Breast epithelium (tissue), 4 donors: Measurements from ENCODE around the gene MMP8. TPM values are rescaled to one million over a fixed set of nuclear protein-coding genes. Genes with fewer than 3 reads are reported as not detected.

Experiments used
- DNase-seq, 2 donors: peaks; one replicate each; pipeline ENCODE4 v3.0.0-alpha.2; 2019; ENCODE audit warnings: low spot score in 2 of 2
- H3K27ac ChIP-seq, 2 donors: fragments of 200-600 bp; sonication (generic) in 1 of 2; one replicate each; pipeline ENCODE4 v1.5.1; 2016 to 2019; ENCODE audit warnings: mild to moderate bottlenecking in 1 of 2
- H3K27me3 ChIP-seq, 2 donors: fragments of 200-600 bp; sonication (generic) in 1 of 2; one replicate each; pipeline versions ENCODE4 v1.5.1 to v1.6.0; 2017 to 2019; ENCODE audit warnings: control low read depth in 1 of 2, mild to moderate bottlenecking in 1 of 2
- H3K36me3 ChIP-seq: fragments of 200-600 bp; one replicate; pipeline ENCODE4 v1.5.1; 2019
- H3K4me1 ChIP-seq, 2 donors: fragments of 200-600 bp; sonication (generic); one replicate each; pipeline ENCODE4 v1.5.1; 2016 to 2019; ENCODE audit warnings: control low read depth in 1 of 2
- H3K4me3 ChIP-seq, 3 donors: fragments of 200-600 bp; sonication (generic); 1 replicate in 2 of 3; 2 replicates in 1 of 3; pipeline ENCODE4 v1.5.1; 2016 to 2019; ENCODE audit warnings: mild to moderate bottlenecking in 3 of 3, moderate library complexity in 2 of 3
- H3K9me3 ChIP-seq, 2 donors: fragments of 200-600 bp; sonication (generic) in 1 of 2; one replicate each; pipeline ENCODE4 v1.5.1; 2016 to 2019; ENCODE audit warnings: control low read depth in 1 of 2
- POLR2A ChIP-seq: fragments of 450-650 bp; IDR thresholded peaks from one replicate; pipeline ENCODE4 v1.6.1; 2016; ENCODE audit warnings: antibody characterized with exemption, mild to moderate bottlenecking, moderate library complexity
- POLR2AphosphoS5 ChIP-seq, 3 donors: sonication (generic); formaldehyde crosslinking; IDR thresholded peaks; one replicate each; pipeline ENCODE4 v1.6.1; 2017; ENCODE audit warnings: antibody characterized with exemption in 3 of 3
- intact Hi-C: fragments of 100-400 bp; cut with DNase I; formaldehyde crosslinking; loops from one replicate; pipeline ENCODE4 v1.15.1; 2023; ENCODE audit warnings: low total_unique reads
- total RNA-seq, 3 donors: library from RNA; depleted of rRNA; stranded (reverse); fragments of >200 nt; gene quantifications; one replicate each; pipeline ENCODE4 v1.1.0, GENCODE V29; 2016
- TF ChIP-seq, protein P1 (sequence below), 3 donors: fragments of 450-650 bp; IDR thresholded peaks; one replicate each; pipeline ENCODE4 v1.5.1; 2016 to 2017; ENCODE audit warnings: antibody characterized with exemption in 3 of 3, mild to moderate bottlenecking in 3 of 3, moderate library complexity in 3 of 3

Gene MMP8
- total RNA-seq, 3 donors from 2014 or later, result 0.33 to 2.3 TPM; not detected in 1

- H3K27me3 ChIP-seq, result no peaks in the 10 kb centered on the region
- TF ChIP-seq POLR2A (no peak), POLR2AphosphoS5 (IDR thresholded peaks at IDR 0.05) (no peak)
- TF ChIP-seq, protein P1, sequence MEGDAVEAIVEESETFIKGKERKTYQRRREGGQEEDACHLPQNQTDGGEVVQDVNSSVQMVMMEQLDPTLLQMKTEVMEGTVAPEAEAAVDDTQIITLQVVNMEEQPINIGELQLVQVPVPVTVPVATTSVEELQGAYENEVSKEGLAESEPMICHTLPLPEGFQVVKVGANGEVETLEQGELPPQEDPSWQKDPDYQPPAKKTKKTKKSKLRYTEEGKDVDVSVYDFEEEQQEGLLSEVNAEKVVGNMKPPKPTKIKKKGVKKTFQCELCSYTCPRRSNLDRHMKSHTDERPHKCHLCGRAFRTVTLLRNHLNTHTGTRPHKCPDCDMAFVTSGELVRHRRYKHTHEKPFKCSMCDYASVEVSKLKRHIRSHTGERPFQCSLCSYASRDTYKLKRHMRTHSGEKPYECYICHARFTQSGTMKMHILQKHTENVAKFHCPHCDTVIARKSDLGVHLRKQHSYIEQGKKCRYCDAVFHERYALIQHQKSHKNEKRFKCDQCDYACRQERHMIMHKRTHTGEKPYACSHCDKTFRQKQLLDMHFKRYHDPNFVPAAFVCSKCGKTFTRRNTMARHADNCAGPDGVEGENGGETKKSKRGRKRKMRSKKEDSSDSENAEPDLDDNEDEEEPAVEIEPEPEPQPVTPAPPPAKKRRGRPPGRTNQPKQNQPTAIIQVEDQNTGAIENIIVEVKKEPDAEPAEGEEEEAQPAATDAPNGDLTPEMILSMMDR (IDR thresholded peaks at IDR 0.05), result no peak
- no peak for DNase-seq
- no peak overlapping the region for H3K4me3 ChIP-seq
- no peak overlapping the region for H3K27ac ChIP-seq
- no peaks in the 10 kb centered on the region for H3K36me3 ChIP-seq
- intact Hi-C loops, result no loop called here
- H3K4me1 ChIP-seq, result no peaks in the 10 kb centered on the region
- H3K9me3 ChIP-seq, result no peaks in the 10 kb centered on the region
Observed at GRCh38 chr11:102763440-102763839, 38.7 kb upstream of the MMP8 start.

GRCh38 chr11:102762361-102762767 is 37.6 kb upstream of the MMP8 start:
- TF ChIP-seq POLR2AphosphoS5 (IDR thresholded peaks at IDR 0.05) (no peak), POLR2A (no peak)
- TF ChIP-seq, protein P1 (IDR thresholded peaks at IDR 0.05), result no peak
- H3K27ac ChIP-seq, result no peak overlapping the region
- DNase-seq, result no peak

GRCh38 chr11:102761646-102762238 is 37.0 kb upstream of the MMP8 start:
- H3K27ac ChIP-seq, result no peak overlapping the region
- TF ChIP-seq POLR2A, result no peak
- TF ChIP-seq, protein P1 (IDR thresholded peaks at IDR 0.05), result no peak
- TF ChIP-seq POLR2AphosphoS5 (IDR thresholded peaks at IDR 0.05), result no peak
- no peaks in the 10 kb centered on the region for H3K4me1 ChIP-seq
- H3K27me3 ChIP-seq, result no peaks in the 10 kb centered on the region
- H3K4me3 ChIP-seq, result no peak overlapping the region
- H3K9me3 ChIP-seq, result no peaks in the 10 kb centered on the region
- intact Hi-C loops, result no loop called here
- no peak for DNase-seq
- H3K36me3 ChIP-seq, result no peaks in the 10 kb centered on the region

More at GRCh38 chr11:102762361-102762767, 37.6 kb upstream of the MMP8 start:
- Histone ChIP-seq H3K9me3 (no peaks in the 10 kb centered on the region), H3K4me1 (no peaks in the 10 kb centered on the region), H3K4me3 (no peak overlapping the region), H3K27me3 (no peaks in the 10 kb centered on the region), H3K36me3 (no peaks in the 10 kb centered on the region)
- intact Hi-C loops, result no loop called here

DNA sequence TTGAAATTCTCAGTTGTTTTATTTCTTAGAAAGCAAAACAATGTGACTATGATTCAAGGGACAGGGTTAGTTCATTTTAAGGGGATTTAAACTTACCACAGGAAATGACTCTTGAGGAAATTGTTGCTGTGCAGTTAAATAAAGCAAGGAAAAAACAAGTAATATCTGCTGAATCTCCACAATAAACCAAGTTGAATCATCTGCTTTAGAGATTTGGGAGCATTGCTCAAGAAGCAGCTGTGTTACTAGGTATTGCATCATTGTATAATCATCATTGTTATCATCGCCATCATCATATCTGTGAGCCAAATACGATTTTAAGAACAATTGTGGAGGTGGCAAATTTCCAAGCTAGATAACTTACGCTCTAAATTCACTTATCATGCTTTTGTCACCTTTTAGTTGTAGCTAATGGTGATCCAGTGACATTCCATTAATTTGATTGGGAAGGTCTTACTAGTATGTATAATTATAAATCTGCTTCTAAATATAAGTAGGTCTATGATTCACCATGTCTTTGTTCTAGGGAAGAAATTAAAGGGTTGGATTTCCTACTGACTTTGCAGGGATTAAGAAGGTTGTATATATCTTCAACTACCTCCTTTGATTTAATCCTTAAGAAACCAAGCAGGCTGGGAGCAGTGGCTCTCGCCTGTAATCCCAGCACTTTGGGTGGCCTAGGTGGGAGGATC is 35.7 kb upstream of the MMP8 start:
- intact Hi-C loops, result no loop called here
- H3K36me3 ChIP-seq, result no peaks in the 10 kb centered on the region
- H3K27ac ChIP-seq, result peak overlapping the region in 1 of 2 donors; percentile 13
- H3K4me3 ChIP-seq, result no peak overlapping the region
- TF ChIP-seq, protein P1 (IDR thresholded peaks at IDR 0.05), result no peak
- TF ChIP-seq POLR2AphosphoS5 (IDR thresholded peaks at IDR 0.05), result no peak
- no peak for TF ChIP-seq POLR2A
- no peaks in the 10 kb centered on the region for H3K4me1 ChIP-seq
- no peaks in the 10 kb centered on the region for H3K9me3 ChIP-seq
- DNase-seq, result no peak
- H3K27me3 ChIP-seq, result no peaks in the 10 kb centered on the region

GRCh38 chr11:102757823-102758549 is 33.2 kb upstream of the MMP8 start:
- H3K27ac ChIP-seq, result no peak overlapping the region
- no peaks in the 10 kb centered on the region for H3K9me3 ChIP-seq
- H3K4me3 ChIP-seq, result no peak overlapping the region
- TF ChIP-seq, protein P1 (IDR thresholded peaks at IDR 0.05), result no peak
- TF ChIP-seq POLR2AphosphoS5 (IDR thresholded peaks at IDR 0.05) (no peak), POLR2A (no peak)
- intact Hi-C loops, result no loop called here
- H3K36me3 ChIP-seq, result no peaks in the 10 kb centered on the region
- H3K27me3 ChIP-seq, result no peaks in the 10 kb centered on the region
- DNase-seq, result no peak
- H3K4me1 ChIP-seq, result no peaks in the 10 kb centered on the region
